Measurements from ENCODE around the gene HAND2. TPM values are rescaled to one million over a fixed set of nuclear protein-coding genes. Genes with fewer than 3 reads are reported as not detected.

HAND2 gene
- total RNA-seq, 3 donors from 2014 or later (not counting 1 experiment from before 2014, with no cell fraction given) = not detected

GRCh38 chr4:173485164-173485563, 44.9 kb downstream of the HAND2 start:
- Mint-ChIP-seq H3K9me3 (no peaks in the 10 kb centered on the region), H3K27ac (no peak overlapping the region), H3K4me1 (no peaks in the 10 kb centered on the region), H3K4me3 (no peak overlapping the region), H3K27me3 (ENCODE audit: low read depth in 2 of 2) (no peaks in the 10 kb centered on the region), H3K36me3 (no peaks in the 10 kb centered on the region)
- DNase-seq (no peak), ATAC-seq (no peak)
- Histone ChIP-seq H3K27me3 (ENCODE audit: control insufficient read depth, insufficient read depth, low read length) (no peaks in the 10 kb centered on the region), H3K4me3 (ENCODE audit: low read length) (no peak overlapping the region), H3K4me1 (ENCODE audit: control insufficient read depth, insufficient read depth, low read length) (no peaks in the 10 kb centered on the region), H3K27ac (ENCODE audit: low read length) (no peak overlapping the region), H3K9me3 (ENCODE audit: control insufficient read depth, insufficient read depth, low read length) (no peaks in the 10 kb centered on the region), H3K36me3 (ENCODE audit: control insufficient read depth, insufficient read depth, low read length) (no peaks in the 10 kb centered on the region)
- intact Hi-C loops (cut with micrococcal nuclease) = no loop called here
- 100% methylated on average over 1 of the region's 1 CpG for WGBS (ENCODE audit: insufficient coverage)
- TF ChIP-seq CTCF (IDR thresholded peaks at IDR 0.05) = no peak

GRCh38 chr4:173482330-173482931, 47.6 kb downstream of the HAND2 start:
- DNase-seq (no peak), ATAC-seq (no peak)
- Histone ChIP-seq H3K27me3 (ENCODE audit: control insufficient read depth, insufficient read depth, low read length) (no peaks in the 10 kb centered on the region), H3K27ac (ENCODE audit: low read length) (no peak overlapping the region), H3K4me1 (ENCODE audit: control insufficient read depth, insufficient read depth, low read length) (no peaks in the 10 kb centered on the region), H3K36me3 (ENCODE audit: control insufficient read depth, insufficient read depth, low read length) (no peaks in the 10 kb centered on the region), H3K9me3 (ENCODE audit: control insufficient read depth, insufficient read depth, low read length) (no peaks in the 10 kb centered on the region), H3K4me3 (ENCODE audit: low read length) (no peak overlapping the region)
- WGBS (ENCODE audit: insufficient coverage) = 100% methylated on average over 1 of the region's 1 CpG
- Mint-ChIP-seq H3K27me3 (ENCODE audit: low read depth in 2 of 2) (no peaks in the 10 kb centered on the region), H3K36me3 (no peaks in the 10 kb centered on the region), H3K27ac (no peak overlapping the region), H3K4me1 (no peaks in the 10 kb centered on the region), H3K9me3 (no peaks in the 10 kb centered on the region), H3K4me3 (no peak overlapping the region)
- no peak for TF ChIP-seq CTCF (IDR thresholded peaks at IDR 0.05)
- intact Hi-C loops (cut with micrococcal nuclease) = no loop called here

- intact Hi-C loops (cut with micrococcal nuclease) = no loop called here
- H3K4me3 Mint-ChIP-seq = no peak overlapping the region
- ATAC-seq (no peak), DNase-seq (no peak)
- Histone ChIP-seq H3K4me3 (ENCODE audit: low read length) (no peak overlapping the region), H3K36me3 (ENCODE audit: control insufficient read depth, insufficient read depth, low read length) (no peaks in the 10 kb centered on the region), H3K4me1 (ENCODE audit: control insufficient read depth, insufficient read depth, low read length) (no peaks in the 10 kb centered on the region), H3K9me3 (ENCODE audit: control insufficient read depth, insufficient read depth, low read length) (no peaks in the 10 kb centered on the region), H3K27me3 (ENCODE audit: control insufficient read depth, insufficient read depth, low read length) (no peaks in the 10 kb centered on the region), H3K27ac (ENCODE audit: low read length) (no peak overlapping the region)
- 81% methylated on average over 4 of the region's 4 CpGs for WGBS (ENCODE audit: insufficient coverage)
- no peaks in the 10 kb centered on the region for H3K36me3 Mint-ChIP-seq
- no peak for TF ChIP-seq CTCF (IDR thresholded peaks at IDR 0.05)
- no peak overlapping the region for H3K27ac Mint-ChIP-seq
- H3K9me3 Mint-ChIP-seq = no peaks in the 10 kb centered on the region
- no peaks in the 10 kb centered on the region for H3K27me3 Mint-ChIP-seq (ENCODE audit: low read depth in 2 of 2)
- H3K4me1 Mint-ChIP-seq = no peaks in the 10 kb centered on the region
These were observed 51.1 kb downstream of the HAND2 start for GRCh38 chr4:173478913-173479283.

Data from natural killer cell (primary cell).